Suprapubic skin (tissue), 3 donors: ENCODE measurements around the gene FSIP2.

Source experiments
- CTCF ChIP-seq, 2 donors: fragments of 200-600 bp in 1 of 2; fragments of 450-650 bp in 1 of 2; sonication (generic) in 1 of 2; IDR thresholded peaks; one replicate each; pipeline ENCODE4 v1.5.1; 2016 to 2019; ENCODE audit warnings: antibody characterized with exemption in 2 of 2, mild to moderate bottlenecking in 1 of 2, moderate library complexity in 1 of 2
- EP300 ChIP-seq: sonication (generic); formaldehyde crosslinking; IDR thresholded peaks from one replicate; pipeline ENCODE4 v1.6.1; 2017; ENCODE audit warnings: antibody characterized with exemption
- POLR2A ChIP-seq, 2 donors: fragments of 450-650 bp; IDR thresholded peaks; one replicate each; pipeline ENCODE4 v1.6.1; 2017; ENCODE audit warnings: antibody characterized with exemption in 2 of 2, mild to moderate bottlenecking in 2 of 2, moderate library complexity in 2 of 2

DNA sequence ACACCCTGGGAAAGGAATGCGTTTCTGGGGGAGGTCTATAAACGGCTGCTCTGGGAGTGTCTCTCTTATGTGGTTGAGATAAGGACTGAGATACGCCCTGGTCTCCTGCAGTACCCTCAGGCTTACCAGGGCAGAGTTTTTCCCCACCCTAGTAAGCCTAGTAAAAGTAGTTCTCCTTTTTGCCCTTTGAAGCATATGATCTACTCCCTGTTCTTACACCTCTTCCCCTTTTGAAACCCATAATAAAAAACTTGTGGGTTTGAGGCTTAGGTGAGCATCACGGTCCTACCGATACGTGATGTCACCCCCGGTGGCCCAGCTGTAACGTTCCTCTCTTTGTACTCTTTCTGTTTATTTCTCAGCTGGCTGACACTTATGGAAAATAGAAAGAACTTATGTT lies 97.4 kb downstream of the FSIP2 start:
- TF ChIP-seq CTCF (IDR thresholded peaks at IDR 0.05) (no peak), POLR2A (IDR thresholded peaks at IDR 0.05) (no peak), EP300 (no peak)
